SU-DHL-6 (cell line): ENCODE measurements around the gene PGAP6.

Experiments
- H2AFZ ChIP-seq: fragments of 200-600 bp; sonication (generic); 2 replicates; pipeline ENCODE4 v1.6.1; 2014; ENCODE audit warnings: low read depth, mild to moderate bottlenecking, moderate library complexity, mixed read lengths, antibody characterized with exemption, low read length; ENCODE audit not compliant: severe bottlenecking
- H3F3A ChIP-seq: fragments of 200-600 bp; shearing (Covaris generic); 2 replicates; pipeline ENCODE4 v1.6.0; 2016; ENCODE audit warnings: antibody characterized with exemption, mild to moderate bottlenecking; ENCODE audit not compliant: insufficient read depth
- H3K27ac ChIP-seq: fragments of 200-600 bp; sonication (generic); 2 replicates; pipeline ENCODE4 v1.5.1; 2016; ENCODE audit warnings: low read depth, mild to moderate bottlenecking, low read length, moderate library complexity, mixed read lengths
- H3K27me3 ChIP-seq: fragments of 200-600 bp; sonication (generic), shearing (Covaris generic); 2 replicates; pipeline ENCODE4 v1.6.0; 2014; ENCODE audit warnings: mild to moderate bottlenecking, low read length
- H3K36me3 ChIP-seq: fragments of 200-600 bp; sonication (generic); 2 replicates; pipeline ENCODE4 v1.6.1; 2014; ENCODE audit warnings: mild to moderate bottlenecking, low read length, mixed read lengths
- H3K4me2 ChIP-seq: fragments of 300-600, 200-600 bp; shearing (Covaris generic), sonication (generic); 2 replicates; pipeline ENCODE4 v1.6.0; 2014; ENCODE audit warnings: low read length, low read depth, mild to moderate bottlenecking; ENCODE audit not compliant: poor library complexity, severe bottlenecking
- H3K4me3 ChIP-seq: fragments of 200-600 bp; sonication (generic); 2 replicates; pipeline ENCODE4 v1.5.1; 2014; ENCODE audit warnings: antibody characterized with exemption, low read length, mild to moderate bottlenecking, mixed read lengths; ENCODE audit not compliant: insufficient read depth, poor library complexity, severe bottlenecking
- H3K79me2 ChIP-seq: fragments of 200-600 bp; sonication (generic); 2 replicates; pipeline ENCODE4 v1.6.1; 2014; ENCODE audit warnings: mild to moderate bottlenecking, low read length, moderate library complexity; ENCODE audit not compliant: insufficient read depth
- H3K9ac ChIP-seq: fragments of 200-600 bp; sonication (generic); 2 replicates; pipeline ENCODE4 v1.7.0; 2014; ENCODE audit warnings: mild to moderate bottlenecking, low read length
- H3K9me2 ChIP-seq: fragments of 200-600 bp; sonication (generic); replicated peaks from 2 replicates; pipeline ENCODE4 v1.6.1; 2014; ENCODE audit warnings: low read length; ENCODE audit not compliant: insufficient read depth
- H3K9me3 ChIP-seq: fragments of 200-600 bp; sonication (generic); 2 replicates; pipeline ENCODE4 v1.6.1; 2014; ENCODE audit warnings: low read length, mixed read lengths; ENCODE audit not compliant: insufficient read depth
- H4K20me1 ChIP-seq: fragments of 200-600 bp; sonication (generic); 2 replicates; pipeline ENCODE4 v1.6.1; 2014; ENCODE audit warnings: low read depth, mild to moderate bottlenecking, antibody characterized with exemption, low read length, moderate library complexity, mixed read lengths
- CTCF ChIP-seq: fragments of 200-600 bp; sonication (generic); IDR thresholded peaks from one replicate; pipeline ENCODE4 v1.5.1; 2017; ENCODE audit warnings: antibody characterized with exemption, mild to moderate bottlenecking, low read length, moderate library complexity; ENCODE audit not compliant: insufficient read depth, poor library complexity, severe bottlenecking
- EZH2phosphoT487 ChIP-seq: fragments of 200-600 bp; sonication (generic), shearing (Covaris generic); conservative IDR thresholded peaks from 2 replicates; pipeline ENCODE4 v1.6.1; 2018; ENCODE audit warnings: mild to moderate bottlenecking, antibody characterized with exemption, low read length, moderate library complexity, mixed read lengths

Gene PGAP6

GRCh38 chr16:377419-377951, 4.3 kb downstream of the PGAP6 start:
- Histone ChIP-seq H3K36me3 (no peaks in the 10 kb centered on the region), H3K9ac (no peak overlapping the region), H3K9me2 (no peaks in the 10 kb centered on the region), H3K27ac (no peak overlapping the region), H3K79me2 (peaks cover 3% of the 10 kb centered on the region; the same call in 1 of the 2 replicates), H3K4me3 (no peak overlapping the region), H2AFZ (no peak overlapping the region), H3K27me3 (no peaks in the 10 kb centered on the region), H3K4me2 (no peak overlapping the region), H3K9me3 (no peaks in the 10 kb centered on the region), H4K20me1 (no peaks in the 10 kb centered on the region), H3F3A (no peaks in the 10 kb centered on the region)
- TF ChIP-seq CTCF (no peak), EZH2phosphoT487 (no peak)

- Histone ChIP-seq H3K36me3 (no peaks in the 10 kb centered on the region), H3K79me2 (peaks cover 3% of the 10 kb centered on the region; the same call in 1 of the 2 replicates), H3K9ac (no peak overlapping the region), H3K27ac (no peak overlapping the region), H3K9me2 (no peaks in the 10 kb centered on the region), H3K27me3 (no peaks in the 10 kb centered on the region), H4K20me1 (no peaks in the 10 kb centered on the region), H3K4me2 (no peak overlapping the region), H3K9me3 (no peaks in the 10 kb centered on the region), H3F3A (no peaks in the 10 kb centered on the region), H2AFZ (no peak overlapping the region), H3K4me3 (no peak overlapping the region)
- TF ChIP-seq CTCF (no peak), EZH2phosphoT487 (no peak)
Measured at GRCh38 chr16:376817-377418, 4.9 kb downstream of the PGAP6 start.

- Histone ChIP-seq H3K4me2 (no peak overlapping the region), H3K27me3 (no peaks in the 10 kb centered on the region), H2AFZ (no peak overlapping the region), H4K20me1 (no peaks in the 10 kb centered on the region), H3F3A (no peaks in the 10 kb centered on the region), H3K9me3 (no peaks in the 10 kb centered on the region), H3K4me3 (no peak overlapping the region), H3K9me2 (no peaks in the 10 kb centered on the region), H3K79me2 (peaks cover 3% of the 10 kb centered on the region; the same call in 1 of the 2 replicates), H3K27ac (no peak overlapping the region), H3K9ac (no peak overlapping the region), H3K36me3 (no peaks in the 10 kb centered on the region)
- no peak for TF ChIP-seq EZH2phosphoT487
Measured at GRCh38 chr16:375927-376816, 5.6 kb downstream of the PGAP6 start.
